Measurements from ENCODE around the gene TUBAL3.

DNA sequence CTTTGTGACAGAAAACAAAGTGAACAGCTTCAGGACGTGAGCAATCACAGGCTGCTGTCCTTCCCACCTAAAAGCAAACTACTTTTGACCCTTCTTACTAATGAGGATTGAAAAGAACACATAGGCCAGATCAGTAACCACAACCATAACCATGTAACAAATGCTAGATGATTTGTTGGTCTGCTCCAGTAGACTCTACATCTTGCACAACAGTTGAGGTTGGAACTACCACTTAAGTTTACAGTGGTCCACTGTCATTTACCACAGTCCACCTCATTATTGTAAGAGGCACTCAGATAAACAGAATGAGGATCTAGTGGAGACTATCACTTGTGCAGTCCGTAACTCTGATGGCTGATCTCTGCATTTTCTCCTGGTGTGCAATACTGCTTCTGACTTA lies 35.6 kb upstream of the TUBAL3 start:
- TF ChIP-seq, protein P1, sequence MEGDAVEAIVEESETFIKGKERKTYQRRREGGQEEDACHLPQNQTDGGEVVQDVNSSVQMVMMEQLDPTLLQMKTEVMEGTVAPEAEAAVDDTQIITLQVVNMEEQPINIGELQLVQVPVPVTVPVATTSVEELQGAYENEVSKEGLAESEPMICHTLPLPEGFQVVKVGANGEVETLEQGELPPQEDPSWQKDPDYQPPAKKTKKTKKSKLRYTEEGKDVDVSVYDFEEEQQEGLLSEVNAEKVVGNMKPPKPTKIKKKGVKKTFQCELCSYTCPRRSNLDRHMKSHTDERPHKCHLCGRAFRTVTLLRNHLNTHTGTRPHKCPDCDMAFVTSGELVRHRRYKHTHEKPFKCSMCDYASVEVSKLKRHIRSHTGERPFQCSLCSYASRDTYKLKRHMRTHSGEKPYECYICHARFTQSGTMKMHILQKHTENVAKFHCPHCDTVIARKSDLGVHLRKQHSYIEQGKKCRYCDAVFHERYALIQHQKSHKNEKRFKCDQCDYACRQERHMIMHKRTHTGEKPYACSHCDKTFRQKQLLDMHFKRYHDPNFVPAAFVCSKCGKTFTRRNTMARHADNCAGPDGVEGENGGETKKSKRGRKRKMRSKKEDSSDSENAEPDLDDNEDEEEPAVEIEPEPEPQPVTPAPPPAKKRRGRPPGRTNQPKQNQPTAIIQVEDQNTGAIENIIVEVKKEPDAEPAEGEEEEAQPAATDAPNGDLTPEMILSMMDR (IDR thresholded peaks at IDR 0.05): no peak
- TF ChIP-seq POLR2A (IDR thresholded peaks at IDR 0.05): no peak

All from ovary (tissue), 3 donors.